Measurements from ENCODE around the gene ADGRA1. TPM values are rescaled to one million over a fixed set of nuclear protein-coding genes. Genes with fewer than 3 reads are reported as not detected.

ADGRA1 gene
- total RNA-seq, 2 experiments from 2014 or later, result not detected

DNA sequence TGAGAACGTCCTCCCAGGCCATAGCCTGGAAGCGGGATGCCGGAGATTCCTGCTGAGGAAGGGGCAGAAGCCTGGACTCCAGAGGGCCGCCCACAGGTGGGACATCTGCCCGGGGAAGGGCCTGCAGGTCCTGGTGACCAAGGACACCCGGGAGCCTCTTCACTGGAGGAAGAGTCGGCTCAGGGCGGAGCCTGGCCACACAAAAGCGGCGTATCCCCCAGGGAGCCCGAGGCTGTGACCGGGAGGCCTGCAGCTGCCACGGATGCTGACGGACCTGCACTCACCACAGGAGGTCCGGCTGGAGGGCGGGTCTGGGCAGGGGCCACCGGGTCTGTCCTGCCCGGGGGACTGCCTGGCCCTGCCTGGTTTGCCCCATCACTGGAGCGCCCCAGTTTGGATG lies 15.5 kb upstream of the ADGRA1 start:
- no peaks in the 10 kb centered on the region for H3K36me3 Mint-ChIP-seq (ENCODE audit: low read depth)

DNA sequence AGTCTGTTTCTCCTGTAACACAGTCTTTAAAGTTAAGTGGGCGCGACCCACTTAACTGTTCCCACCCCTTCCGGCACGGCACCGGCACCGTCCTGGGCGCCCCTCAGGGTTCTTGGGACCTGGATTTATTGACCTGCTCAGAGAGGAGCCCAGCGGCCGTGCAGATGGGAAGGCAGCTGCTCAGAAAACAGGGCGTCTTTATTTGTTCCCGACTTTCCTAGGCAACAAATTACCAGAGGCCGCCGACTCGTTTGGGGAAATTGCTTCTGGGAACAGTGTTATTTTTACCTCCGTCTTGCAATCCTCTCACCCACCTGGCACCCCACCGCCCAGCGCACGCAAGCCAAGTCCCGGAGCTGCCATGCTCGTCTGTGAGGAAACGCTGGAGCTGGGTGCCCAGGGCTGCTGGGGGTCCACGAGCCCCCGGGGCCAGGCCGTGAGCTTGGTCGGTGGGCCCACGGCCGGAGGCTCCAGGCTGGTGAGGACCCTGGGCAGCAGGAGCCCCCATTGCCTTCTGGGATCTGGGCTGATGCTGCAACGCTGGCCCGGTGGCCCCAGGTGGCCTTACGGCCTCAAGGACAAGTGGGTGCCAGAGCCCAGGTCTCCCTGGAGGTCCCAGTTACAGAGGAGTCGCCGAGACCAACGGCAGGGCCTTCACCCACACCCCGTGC lies 14.9 kb upstream of the ADGRA1 start:
- no peaks in the 10 kb centered on the region for H3K4me1 Mint-ChIP-seq
- no peak overlapping the region for H3K4me3 Mint-ChIP-seq
- H3K27ac Mint-ChIP-seq, result no peak overlapping the region
- ChIA-PET CTCF (no interaction called here), POLR2A (no interaction called here)
- no peaks in the 10 kb centered on the region for H3K36me3 Mint-ChIP-seq (ENCODE audit: low read depth)
- no peaks in the 10 kb centered on the region for H3K27me3 Mint-ChIP-seq
- H3K9me3 Mint-ChIP-seq, result no peaks in the 10 kb centered on the region
- no peak for DNase-seq

More for the DNA sequence above, 15.5 kb upstream of the ADGRA1 start:
- Mint-ChIP-seq H3K4me1 (no peaks in the 10 kb centered on the region), H3K9me3 (no peaks in the 10 kb centered on the region), H3K27me3 (no peaks in the 10 kb centered on the region), H3K27ac (no peak overlapping the region), H3K4me3 (no peak overlapping the region)
- no peak for DNase-seq
- CTCF ChIA-PET, result no interaction called here
- POLR2A ChIA-PET, result no interaction called here

DNA sequence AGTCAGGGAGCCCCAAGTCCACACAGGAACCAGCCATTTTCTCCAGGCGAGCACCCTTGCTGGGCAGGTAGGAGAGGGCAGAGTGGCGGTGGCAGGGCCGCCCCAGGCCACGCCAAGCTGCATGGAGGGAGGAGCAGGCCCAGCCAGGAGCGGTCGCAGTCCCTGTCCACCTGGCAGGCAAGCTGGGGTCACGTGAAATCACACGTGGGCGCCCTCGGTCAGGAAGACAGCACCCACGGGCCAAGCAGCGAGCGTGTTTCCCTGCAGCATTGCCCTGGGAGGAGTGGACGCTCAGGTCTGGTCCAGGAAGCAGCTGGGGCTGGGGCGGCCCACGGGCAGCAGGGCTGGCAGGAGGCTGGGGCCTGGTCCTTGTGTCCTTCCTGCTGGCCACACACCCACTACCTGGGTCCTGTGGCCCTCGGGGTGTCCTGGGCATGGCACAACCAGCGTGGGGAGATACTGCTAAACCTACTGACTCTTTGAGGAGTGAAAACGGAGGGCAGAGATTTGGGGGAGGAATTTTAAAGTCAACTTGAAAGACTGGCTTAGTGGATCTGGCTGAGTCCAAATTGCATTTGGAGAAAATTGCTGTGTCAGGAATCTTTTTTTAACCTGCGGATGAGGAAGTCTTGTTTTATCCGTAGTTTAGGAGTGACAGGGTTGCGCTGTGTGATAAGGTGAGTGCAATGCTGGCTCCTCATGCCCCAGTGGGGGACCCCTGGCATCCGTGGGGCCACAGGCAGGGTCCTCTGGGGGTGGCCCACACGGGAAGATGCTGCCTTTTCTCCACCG lies 12.2 kb upstream of the ADGRA1 start:
- Mint-ChIP-seq H3K36me3 (ENCODE audit: low read depth) (no peaks in the 10 kb centered on the region), H3K9me3 (no peaks in the 10 kb centered on the region), H3K4me3 (no peak overlapping the region), H3K4me1 (no peaks in the 10 kb centered on the region), H3K27ac (no peak overlapping the region), H3K27me3 (no peaks in the 10 kb centered on the region)
- ChIA-PET CTCF (interaction anchor here (1.0 kb wide), 1 partner anchor 16 kb away, joined by 3 read pairs; no protein-coding TSS in a partner anchor), POLR2A (no interaction called here)
- no peak for DNase-seq

DNA sequence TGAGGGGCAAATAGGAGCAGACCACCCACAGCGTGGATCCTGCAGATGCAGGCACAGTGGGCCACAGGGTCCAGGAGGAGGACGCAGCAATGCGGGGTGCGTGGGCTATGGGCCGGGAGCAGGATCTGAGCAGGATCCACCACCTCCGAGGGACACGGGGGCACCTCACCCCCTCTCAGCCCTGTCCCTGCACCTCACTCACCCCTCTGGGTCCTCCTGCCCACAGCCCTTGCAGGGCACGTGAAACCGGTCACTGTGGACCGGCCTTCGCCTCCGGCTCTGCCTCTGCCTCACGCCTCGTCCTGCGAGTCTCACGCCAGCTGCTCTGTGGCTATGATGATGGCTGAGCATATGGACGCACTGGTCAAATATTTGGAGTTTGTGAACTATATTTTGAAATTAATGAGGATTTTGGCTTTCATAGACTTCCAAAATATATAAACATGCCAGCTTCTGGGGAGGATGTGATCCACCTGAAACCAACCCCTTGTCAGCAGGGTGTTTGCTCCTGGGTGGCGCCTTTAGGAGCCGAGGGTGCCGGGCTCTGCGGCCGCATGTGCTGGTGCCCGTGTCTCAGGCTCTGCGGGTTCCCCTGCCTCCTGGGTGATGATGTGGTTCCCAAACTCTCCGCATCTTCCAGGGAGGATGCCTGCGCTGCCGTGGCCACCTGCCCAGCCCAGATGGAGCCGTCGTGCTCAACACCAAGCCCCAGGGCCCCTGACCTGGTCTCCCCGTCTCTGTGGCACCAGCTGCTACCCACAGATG lies 11.3 kb upstream of the ADGRA1 start:
- no peak overlapping the region for H3K27ac Mint-ChIP-seq
- no peaks in the 10 kb centered on the region for H3K9me3 Mint-ChIP-seq
- no peaks in the 10 kb centered on the region for H3K27me3 Mint-ChIP-seq
- CTCF ChIA-PET, result no interaction called here
- no peaks in the 10 kb centered on the region for H3K4me1 Mint-ChIP-seq
- POLR2A ChIA-PET, result no interaction called here
- DNase-seq, result no peak
- no peak overlapping the region for H3K4me3 Mint-ChIP-seq
- no peaks in the 10 kb centered on the region for H3K36me3 Mint-ChIP-seq (ENCODE audit: low read depth)

DNA sequence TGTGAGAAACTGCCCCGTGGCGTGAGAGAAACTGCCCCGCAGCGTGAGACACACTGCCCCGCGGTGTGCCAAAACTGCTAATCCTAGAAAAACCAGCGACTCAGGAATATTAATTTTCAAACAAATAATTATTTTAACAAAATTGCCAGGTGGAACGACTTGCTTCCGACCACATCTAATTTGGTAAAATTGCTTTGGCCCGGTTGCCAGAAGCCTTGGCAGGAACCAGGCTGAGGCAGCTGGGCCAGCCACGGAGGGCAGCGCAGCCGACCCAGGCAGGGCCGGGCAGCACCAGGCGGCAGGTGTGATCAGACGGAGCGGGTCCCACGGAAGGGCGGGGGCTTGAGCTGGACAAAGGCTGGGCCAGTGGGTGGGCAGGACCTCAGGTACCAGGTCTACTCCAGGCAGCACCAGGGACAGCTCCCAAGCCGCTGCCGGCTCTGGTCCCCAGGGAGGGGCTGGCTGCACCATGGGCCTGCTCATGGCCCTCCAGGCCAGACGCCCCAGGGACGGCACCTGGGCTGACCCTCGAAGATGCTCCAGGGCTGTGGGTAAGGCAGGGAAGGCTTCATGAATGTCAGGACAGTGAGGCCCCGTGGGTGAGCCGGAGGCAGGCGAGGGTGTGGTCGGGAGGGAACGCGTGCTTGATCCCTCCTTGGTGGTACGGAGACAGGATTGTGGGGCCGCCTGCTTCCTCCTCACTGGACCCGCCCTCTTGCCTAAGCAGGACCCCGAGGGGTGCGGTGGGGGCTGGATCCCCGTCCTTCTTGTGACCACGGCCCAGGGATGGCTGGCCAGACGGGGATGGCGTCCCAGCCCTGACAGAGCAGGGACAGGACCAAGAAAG lies 7.7 kb upstream of the ADGRA1 start:
- DNase-seq, result no peak
- CTCF ChIA-PET, result interaction anchor here (1.3 kb wide), 1 partner anchor 11 kb away, joined by 3 read pairs; no protein-coding TSS in a partner anchor

DNA sequence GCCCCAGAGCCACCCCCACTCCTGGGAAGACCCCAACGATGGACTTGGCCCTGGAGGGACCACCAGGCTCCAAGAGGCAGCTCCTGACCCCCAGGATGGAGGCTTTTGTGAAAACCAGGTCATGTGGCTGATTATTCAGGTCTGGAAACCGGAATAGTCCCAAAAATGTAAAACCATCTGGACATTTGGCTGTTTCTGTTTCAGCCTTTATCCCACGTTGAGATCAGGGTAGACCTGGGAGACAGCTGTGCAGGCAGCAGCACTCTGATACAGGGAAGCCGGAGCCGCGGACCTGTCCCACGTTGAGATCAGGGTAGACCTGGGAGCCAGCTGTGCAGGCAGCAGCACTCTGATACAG lies 7.1 kb upstream of the ADGRA1 start:
- Mint-ChIP-seq H3K27me3 (no peaks in the 10 kb centered on the region), H3K36me3 (ENCODE audit: low read depth) (no peaks in the 10 kb centered on the region), H3K4me3 (no peak overlapping the region), H3K27ac (no peak overlapping the region), H3K9me3 (no peaks in the 10 kb centered on the region), H3K4me1 (no peaks in the 10 kb centered on the region)
- no peak for DNase-seq
- POLR2A ChIA-PET, result no interaction called here
- CTCF ChIA-PET, result interaction anchor here (1.3 kb wide), 1 partner anchor 11 kb away, joined by 3 read pairs; no protein-coding TSS in a partner anchor

More for the DNA sequence above, 7.7 kb upstream of the ADGRA1 start:
- H3K27ac Mint-ChIP-seq, result no peak overlapping the region
- H3K4me1 Mint-ChIP-seq, result no peaks in the 10 kb centered on the region
- no peaks in the 10 kb centered on the region for H3K9me3 Mint-ChIP-seq
- POLR2A ChIA-PET, result no interaction called here
- no peaks in the 10 kb centered on the region for H3K36me3 Mint-ChIP-seq (ENCODE audit: low read depth)
- H3K27me3 Mint-ChIP-seq, result no peaks in the 10 kb centered on the region
- no peak overlapping the region for H3K4me3 Mint-ChIP-seq

DNA sequence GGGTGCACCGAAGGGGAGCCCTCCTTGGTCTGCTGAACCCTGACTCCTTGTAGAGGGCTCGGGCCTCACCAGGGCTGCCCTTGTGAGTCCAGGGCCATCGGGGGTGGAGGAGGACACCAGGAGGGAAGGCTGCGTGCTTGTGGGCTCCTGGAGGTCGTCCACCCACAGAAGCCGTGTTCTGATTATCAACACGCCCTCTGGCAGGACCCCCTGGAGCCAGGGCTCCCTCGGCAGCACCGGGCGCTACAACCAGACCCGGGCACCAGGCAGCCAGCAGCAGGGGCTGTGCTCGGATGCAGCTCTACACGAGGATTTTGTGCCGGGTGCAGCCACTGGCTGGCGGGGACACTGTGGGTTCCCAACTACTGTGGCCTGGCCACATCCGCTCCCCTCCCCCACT lies 6.1 kb upstream of the ADGRA1 start:
- no peaks in the 10 kb centered on the region for H3K9me3 Mint-ChIP-seq
- H3K4me3 Mint-ChIP-seq, result no peak overlapping the region
- H3K27me3 Mint-ChIP-seq, result peaks cover 2% of the 10 kb centered on the region
- CTCF ChIA-PET, result no interaction called here
- H3K27ac Mint-ChIP-seq, result no peak overlapping the region
- no peak for DNase-seq
- POLR2A ChIA-PET, result no interaction called here
- no peaks in the 10 kb centered on the region for H3K4me1 Mint-ChIP-seq
- no peaks in the 10 kb centered on the region for H3K36me3 Mint-ChIP-seq (ENCODE audit: low read depth)

DNA sequence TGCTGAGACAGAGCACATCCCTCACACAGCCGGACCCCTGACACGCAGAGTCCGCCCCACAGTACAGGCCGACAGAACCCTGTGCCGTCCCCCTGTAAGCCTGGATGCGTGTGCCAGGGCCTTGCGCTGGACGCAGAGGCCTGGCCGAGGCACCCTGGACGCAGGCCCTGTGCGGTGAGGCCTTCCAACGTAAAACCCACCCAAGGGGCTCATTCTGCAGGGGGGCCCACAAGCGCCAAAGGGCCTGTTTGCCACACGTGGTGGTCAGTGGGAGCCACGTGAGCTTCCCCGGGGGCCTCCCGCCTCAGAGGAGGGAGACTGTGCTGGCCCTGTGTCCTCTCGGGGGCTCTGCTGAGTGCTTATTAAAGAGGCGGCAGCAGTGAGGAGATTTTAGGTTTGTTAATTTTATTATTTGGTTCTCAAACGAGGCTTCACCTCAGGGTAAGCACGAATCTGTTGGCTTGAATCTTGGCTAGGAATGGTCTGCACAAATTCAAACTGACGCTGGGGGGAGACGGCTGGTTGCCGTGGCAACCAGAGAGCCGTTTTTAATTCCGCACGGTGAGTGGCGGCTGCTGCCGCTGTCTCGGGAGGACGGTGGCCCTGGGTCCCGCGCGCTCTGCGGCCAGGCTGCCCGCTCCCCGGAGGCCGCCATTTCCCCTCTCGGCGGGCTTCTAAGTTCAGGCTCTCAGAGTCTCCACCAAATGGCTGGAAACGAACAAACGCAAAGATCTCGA lies 4.9 kb upstream of the ADGRA1 start:
- CTCF ChIA-PET, result no interaction called here
- POLR2A ChIA-PET, result no interaction called here
- H3K27me3 Mint-ChIP-seq, result peaks cover 10% of the 10 kb centered on the region
- no peaks in the 10 kb centered on the region for H3K4me1 Mint-ChIP-seq
- H3K36me3 Mint-ChIP-seq (ENCODE audit: low read depth), result no peaks in the 10 kb centered on the region
- no peak for DNase-seq
- no peaks in the 10 kb centered on the region for H3K9me3 Mint-ChIP-seq
- H3K4me3 Mint-ChIP-seq, result no peak overlapping the region
- no peak overlapping the region for H3K27ac Mint-ChIP-seq

DNA sequence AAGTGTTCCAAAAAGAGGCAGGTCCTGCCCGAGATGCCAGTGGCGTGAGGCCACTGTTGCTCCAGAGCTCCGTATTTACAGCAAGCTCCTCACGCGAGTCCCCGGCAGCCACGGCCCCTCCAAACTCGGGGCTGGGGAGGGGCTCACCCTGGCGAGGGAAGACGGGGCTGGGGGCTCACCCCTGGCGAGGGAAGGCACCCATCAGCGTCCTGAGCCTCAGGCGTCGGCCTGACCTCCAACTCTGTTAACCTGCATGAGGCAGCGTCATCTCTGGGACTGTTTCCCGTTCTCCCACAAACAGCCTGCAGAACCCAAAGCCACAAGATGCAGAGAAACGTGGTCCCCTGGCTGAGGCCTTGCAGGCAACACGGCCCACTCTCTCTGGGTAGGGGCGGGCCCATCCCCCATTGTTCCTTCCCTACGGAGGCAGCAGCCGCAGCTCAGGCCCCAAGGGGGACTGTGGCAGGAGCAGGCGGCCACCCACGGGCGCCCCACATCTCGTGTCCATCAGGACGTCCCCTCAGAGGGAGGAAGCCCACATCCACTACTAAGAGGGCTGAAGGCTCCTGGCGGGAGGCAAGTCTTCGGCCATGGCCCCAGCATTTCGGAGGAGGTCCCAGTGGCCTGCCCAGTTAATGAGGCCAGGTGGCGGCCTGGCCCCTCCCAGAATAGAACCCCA lies 4.2 kb upstream of the ADGRA1 start:
- ChIA-PET CTCF (no interaction called here), POLR2A (no interaction called here)
- H3K27ac Mint-ChIP-seq, result no peak overlapping the region

DNA sequence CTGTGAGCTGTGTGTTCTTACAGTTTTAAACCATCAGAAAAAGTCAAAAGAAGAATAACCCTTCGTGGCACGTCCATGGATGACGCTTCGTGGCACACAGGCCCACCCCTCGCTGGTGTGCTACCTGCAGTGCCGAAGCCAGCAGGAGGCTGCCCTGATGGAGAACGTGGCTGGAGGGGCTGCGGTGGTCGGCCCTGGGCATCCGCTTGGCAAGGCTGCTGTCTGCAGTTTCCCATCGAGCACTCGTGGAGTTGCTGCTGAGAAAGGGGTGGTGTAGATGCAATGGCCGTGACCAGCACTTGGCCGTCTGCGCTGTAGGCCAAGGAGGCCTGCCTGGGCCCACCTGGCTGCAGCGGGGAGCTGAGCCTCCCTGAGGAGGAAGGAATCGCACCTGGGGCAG lies 3.2 kb upstream of the ADGRA1 start:
- H3K27ac Mint-ChIP-seq, result no peak overlapping the region

More for the DNA sequence above, 4.2 kb upstream of the ADGRA1 start:
- no peaks in the 10 kb centered on the region for H3K36me3 Mint-ChIP-seq (ENCODE audit: low read depth)
- H3K27me3 Mint-ChIP-seq, result peaks cover 10% of the 10 kb centered on the region
- H3K4me1 Mint-ChIP-seq, result no peaks in the 10 kb centered on the region
- H3K9me3 Mint-ChIP-seq, result no peaks in the 10 kb centered on the region
- no peak for DNase-seq
- no peak overlapping the region for H3K4me3 Mint-ChIP-seq

DNA sequence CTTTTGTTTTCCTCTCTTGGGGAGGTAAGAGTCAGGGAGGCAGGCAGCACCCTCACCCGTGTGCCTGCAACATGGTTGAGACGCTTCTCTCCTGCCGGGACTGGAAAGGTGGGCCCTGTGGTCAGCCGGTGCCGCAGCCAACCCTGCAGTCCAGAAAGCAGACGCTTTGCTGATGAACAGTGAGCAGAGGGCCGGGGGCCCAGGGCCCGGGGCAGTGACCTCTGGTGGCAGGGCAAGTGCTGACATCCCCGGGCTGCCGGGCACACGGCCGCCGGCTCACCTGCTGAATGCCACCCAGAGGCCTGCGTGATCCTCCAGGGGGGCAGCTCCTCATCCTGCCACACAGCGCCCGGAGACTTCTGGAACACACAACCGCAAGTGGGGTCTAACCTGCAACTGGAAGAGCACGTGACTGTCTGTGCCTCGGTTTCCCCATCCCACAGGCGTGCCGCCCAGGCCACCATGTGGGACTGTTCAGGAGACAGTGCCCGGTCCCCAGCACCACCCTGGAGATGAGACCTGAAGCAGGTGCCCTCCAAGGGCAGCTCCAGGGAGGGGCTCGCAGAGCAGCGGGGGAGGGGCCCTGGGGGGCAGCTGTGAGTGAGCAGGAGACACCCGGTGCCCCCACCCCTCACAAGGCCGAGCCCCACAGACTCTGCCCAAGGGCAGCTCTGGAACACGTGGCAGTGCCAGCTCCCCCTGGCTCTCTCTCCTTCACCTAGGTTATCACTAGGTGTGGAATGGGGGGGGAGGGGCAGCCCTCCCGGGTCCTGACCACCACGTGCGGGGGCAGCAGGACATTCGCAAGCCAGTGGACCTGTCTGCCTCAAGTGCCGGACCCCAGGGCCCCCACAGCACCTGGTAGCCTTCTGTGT lies 2.2 kb upstream of the ADGRA1 start:
- no peaks in the 10 kb centered on the region for H3K36me3 Mint-ChIP-seq (ENCODE audit: low read depth)
- DNase-seq, result no peak
- peaks cover 20% of the 10 kb centered on the region for H3K27me3 Mint-ChIP-seq
- ChIA-PET POLR2A (no interaction called here), CTCF (no interaction called here)
- no peaks in the 10 kb centered on the region for H3K4me1 Mint-ChIP-seq
- H3K27ac Mint-ChIP-seq, result no peak overlapping the region
- H3K4me3 Mint-ChIP-seq, result no peak overlapping the region
- H3K9me3 Mint-ChIP-seq, result no peaks in the 10 kb centered on the region

More for the DNA sequence above, 3.2 kb upstream of the ADGRA1 start:
- H3K4me3 Mint-ChIP-seq, result no peak overlapping the region
- CTCF ChIA-PET, result no interaction called here
- no peak for DNase-seq
- no peaks in the 10 kb centered on the region for H3K9me3 Mint-ChIP-seq
- POLR2A ChIA-PET, result no interaction called here
- no peaks in the 10 kb centered on the region for H3K36me3 Mint-ChIP-seq (ENCODE audit: low read depth)
- peaks cover 15% of the 10 kb centered on the region for H3K27me3 Mint-ChIP-seq
- no peaks in the 10 kb centered on the region for H3K4me1 Mint-ChIP-seq

Measured in activated CD4-positive, alpha-beta T cell treated with anti-CD3 and anti-CD28 coated beads, Interleukin-2, amount 10 ng/mL, durations not matched to agents 7 days and 5 days (primary cell).